Stimulated activated CD8-positive, alpha-beta memory T cell treated with anti-CD3 and anti-CD28 coated beads, Interleukin-4, amount 100 ng/mL, for 48 hours (primary cell): ENCODE data around the gene ZNF45.
"Not testable (repeated sequence)": the region's sequence is repeated elsewhere in the genome, so short reads cannot be mapped to it uniquely, and the experiment has no call there.

Experiments
- DNase-seq: peaks from one replicate; pipeline ENCODE4 v3.0.0-alpha.2; 2020

Gene ZNF45

GRCh38 chr19:43934985-43935708 is at the start of gene ZNF45:
ZNF45 (minus strand) TSS chr19:43935282; CDS start chr19:43922185, 13,097 bp downstream.
- DNase-seq, result peak; percentile 92

GRCh38 chr19:43984687-43985000 is 49.6 kb upstream of the ZNF45 start:
- DNase-seq, result no peak

- peak; percentile 78 for DNase-seq
Measured at GRCh38 chr19:43983912-43984686, 49.0 kb upstream of the ZNF45 start, which contains the start of gene ZNF155. ZNF155 (plus strand) TSS chr19:43984188; CDS start chr19:43988544, 4,356 bp downstream.

- no peak for DNase-seq
Measured at GRCh38 chr19:43983544-43983911, 48.4 kb upstream of the ZNF45 start.

GRCh38 chr19:43976732-43977131 is 41.6 kb upstream of the ZNF45 start:
- DNase-seq, result no peak

- DNase-seq, result no peak
Measured at GRCh38 chr19:43966079-43966694, 31.1 kb upstream of the ZNF45 start.

- no peak for DNase-seq
Measured at GRCh38 chr19:43960411-43960810, 25.3 kb upstream of the ZNF45 start.

- DNase-seq, result no peak
Measured at GRCh38 chr19:43957891-43958290, 22.8 kb upstream of the ZNF45 start.

- DNase-seq, result no peak
Measured at GRCh38 chr19:43956827-43957226, 21.7 kb upstream of the ZNF45 start.

- peak; percentile 73 for DNase-seq
Measured at GRCh38 chr19:43950834-43951645, 16.0 kb upstream of the ZNF45 start, which contains the start of gene ZNF221. ZNF221 (plus strand) TSS chr19:43951228; CDS start chr19:43962727, 11,499 bp downstream.

GRCh38 chr19:43949803-43950202 is 14.7 kb upstream of the ZNF45 start:
- not testable (repeated sequence) for DNase-seq

GRCh38 chr19:43947412-43947811 is 12.3 kb upstream of the ZNF45 start:
- DNase-seq, result not testable (repeated sequence)

- no peak for DNase-seq
Measured at GRCh38 chr19:43941209-43941608, 6.1 kb upstream of the ZNF45 start.

GRCh38 chr19:43940719-43941118 is 5.6 kb upstream of the ZNF45 start:
- no peak for DNase-seq

- DNase-seq, result no peak
Measured at GRCh38 chr19:43939557-43940260, 4.6 kb upstream of the ZNF45 start.

- no peak for DNase-seq
Measured at GRCh38 chr19:43936188-43936587, 1.1 kb upstream of the ZNF45 start.

- DNase-seq, result no peak
Measured at GRCh38 chr19:43934055-43934984, 762 bp downstream of the ZNF45 start.

- no peak for DNase-seq
Measured at GRCh38 chr19:43928820-43929219, 6.3 kb downstream of the ZNF45 start.

GRCh38 chr19:43923875-43924274 is 11.2 kb downstream of the ZNF45 start:
- DNase-seq, result no peak

- DNase-seq, result no peak
Measured at GRCh38 chr19:43914051-43914450, 21.0 kb downstream of the ZNF45 start.

- no peak for DNase-seq
Measured at GRCh38 chr19:43913383-43913782, 21.7 kb downstream of the ZNF45 start.
